H1 (cell line): ENCODE results near the gene PAX9.

ENCODE experiments used
- TF ChIP-seq, protein P1 (sequence below): IDR thresholded peaks from 2 replicates; pipeline ENCODE4 v1.6.1; 2011; ENCODE audit warnings: low read depth, mild to moderate bottlenecking, low read length; ENCODE audit not compliant: insufficient read depth
- TF ChIP-seq, protein P2 (sequence below), 3 experiments: IDR thresholded peaks; 1 replicate in 2 of 3; 2 replicates in 1 of 3; pipeline versions ENCODE4 v1.5.1 to v1.6.1; 2011; ENCODE audit warnings: low read length in 3 of 3, mild to moderate bottlenecking in 3 of 3, inconsistent platforms in 2 of 3, low read depth in 1 of 3, moderate library complexity in 1 of 3; ENCODE audit not compliant: insufficient read depth in 1 of 3; ENCODE audit errors: control extremely low read depth in 1 of 3

DNA sequence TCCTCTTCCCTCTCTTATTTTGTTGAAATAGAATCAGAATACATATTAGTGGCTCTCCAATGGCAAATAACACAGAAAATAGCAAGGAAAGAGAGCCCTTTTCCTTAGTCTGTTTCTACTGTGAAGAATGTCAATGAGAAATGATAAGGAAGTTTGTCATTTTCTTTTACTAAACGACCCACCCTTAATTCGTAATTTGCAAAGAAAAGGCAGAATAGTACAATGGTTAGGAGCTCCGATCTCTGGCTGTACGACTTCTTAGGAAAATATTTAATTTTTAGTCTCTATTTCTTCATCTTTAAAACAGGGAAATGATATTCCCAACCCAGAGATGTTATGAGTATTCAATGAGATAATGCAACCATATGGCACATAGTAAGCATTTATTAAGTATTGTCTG, 6.0 kb downstream of the PAX9 start:
- TF ChIP-seq, protein P1, sequence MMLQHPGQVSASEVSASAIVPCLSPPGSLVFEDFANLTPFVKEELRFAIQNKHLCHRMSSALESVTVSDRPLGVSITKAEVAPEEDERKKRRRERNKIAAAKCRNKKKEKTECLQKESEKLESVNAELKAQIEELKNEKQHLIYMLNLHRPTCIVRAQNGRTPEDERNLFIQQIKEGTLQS: no peak
- TF ChIP-seq, protein P2, sequence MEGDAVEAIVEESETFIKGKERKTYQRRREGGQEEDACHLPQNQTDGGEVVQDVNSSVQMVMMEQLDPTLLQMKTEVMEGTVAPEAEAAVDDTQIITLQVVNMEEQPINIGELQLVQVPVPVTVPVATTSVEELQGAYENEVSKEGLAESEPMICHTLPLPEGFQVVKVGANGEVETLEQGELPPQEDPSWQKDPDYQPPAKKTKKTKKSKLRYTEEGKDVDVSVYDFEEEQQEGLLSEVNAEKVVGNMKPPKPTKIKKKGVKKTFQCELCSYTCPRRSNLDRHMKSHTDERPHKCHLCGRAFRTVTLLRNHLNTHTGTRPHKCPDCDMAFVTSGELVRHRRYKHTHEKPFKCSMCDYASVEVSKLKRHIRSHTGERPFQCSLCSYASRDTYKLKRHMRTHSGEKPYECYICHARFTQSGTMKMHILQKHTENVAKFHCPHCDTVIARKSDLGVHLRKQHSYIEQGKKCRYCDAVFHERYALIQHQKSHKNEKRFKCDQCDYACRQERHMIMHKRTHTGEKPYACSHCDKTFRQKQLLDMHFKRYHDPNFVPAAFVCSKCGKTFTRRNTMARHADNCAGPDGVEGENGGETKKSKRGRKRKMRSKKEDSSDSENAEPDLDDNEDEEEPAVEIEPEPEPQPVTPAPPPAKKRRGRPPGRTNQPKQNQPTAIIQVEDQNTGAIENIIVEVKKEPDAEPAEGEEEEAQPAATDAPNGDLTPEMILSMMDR (IDR thresholded peaks at IDR 0.05; ENCODE audit: control extremely low read depth in 1 of 3, insufficient read depth in 1 of 3, low read depth in 1 of 3, low read length in 3 of 3): no peak
